HepG2 (cell line): ENCODE measurements around the gene CD300LG. TPM values are rescaled to one million over a fixed set of nuclear protein-coding genes. Genes with fewer than 3 reads are reported as not detected.

Source experiments
- ATAC-seq: fragments of 200-7000 bp; cut with Tn5 transposase; 3 replicates; pipeline ENCODE4 v1.9.1; 2020; ENCODE audit warnings: mild to moderate bottlenecking, moderate library complexity
- BruUV-seq: library from RNA; stranded (reverse); fragments of 400-500 nt; replicated peaks from 2 replicates; lab custom pipeline; 2021; lab: Mats Ljungman, UMichigan
- CTCF ChIA-PET: fragments of 300-600 bp; formaldehyde crosslinking; extraction: SDS; loops from one replicate; lab custom pipeline; 2021; ENCODE audit warnings: low total read pairs, inconsistent platforms, low intra/inter-chr PET ratio; lab: Yijun Ruan, JAX
- POLR2A ChIA-PET: fragments of 350-600 bp; sonication (Branson Sonifier 250); formaldehyde crosslinking; loops from one replicate; lab custom pipeline; 2020; ENCODE audit warnings: antibody characterized with exemption, inconsistent platforms; lab: Yijun Ruan, JAX
- DNase-seq: peaks from one replicate; pipeline ENCODE4 v3.0.0-alpha.2; 2015; ENCODE audit warnings: low spot score
- FAIRE-seq: peaks from 3 replicates; lab custom pipeline; 2011; peaks lifted over from hg19 to GRCh38; lab: Jason Lieb, UNC
- H2AFZ ChIP-seq: one replicate; pipeline ENCODE4 v1.6.1; 2011; ENCODE audit warnings: low read length, inconsistent platforms
- H3K27ac ChIP-seq: fragments of 300-600 bp; 3 replicates; pipeline ENCODE4 v1.8.0; 2011; ENCODE audit warnings: mixed run types, mild to moderate bottlenecking, mixed read lengths, low read length, inconsistent platforms; ENCODE audit not compliant: insufficient read depth; ENCODE audit errors: extremely low read length
- H3K27me3 ChIP-seq, 2 experiments: fragments of 200-600 bp in 1 of 2; 2 replicates in 1 of 2; 3 replicates in 1 of 2; pipeline versions ENCODE4 v1.6.0 to v1.8.0; 2011; ENCODE audit warnings: low read length in 2 of 2, mild to moderate bottlenecking in 2 of 2, moderate library complexity in 2 of 2, inconsistent platforms in 1 of 2; ENCODE audit not compliant: insufficient read depth in 2 of 2, control insufficient read depth in 1 of 2
- H3K36me3 ChIP-seq, 2 experiments: fragments of 200-600 bp in 1 of 2; replicated peaks in 1 of 2; 2 replicates in 1 of 2; 3 replicates in 1 of 2; pipeline versions ENCODE4 v1.5.1 to v1.8.0; 2011; ENCODE audit warnings: low read length in 2 of 2, inconsistent platforms in 1 of 2; ENCODE audit not compliant: insufficient read depth in 2 of 2, control insufficient read depth in 1 of 2
- H3K4me1 ChIP-seq: 2 replicates; pipeline ENCODE4 v1.5.1; 2012; ENCODE audit warnings: low read length, inconsistent platforms; ENCODE audit not compliant: insufficient read depth
- H3K4me2 ChIP-seq: 2 replicates; pipeline ENCODE4 v1.6.0; 2011; ENCODE audit warnings: low read depth, low read length, inconsistent platforms
- H3K4me3 ChIP-seq, 3 experiments: fragments of 200-600 bp in 1 of 3; sonication (generic), shearing (Covaris generic) in 1 of 3; replicated peaks in 1 of 3; 2 replicates each; pipeline ENCODE4 v1.5.1; 2011 to 2016; ENCODE audit warnings: low read length in 3 of 3, inconsistent platforms in 2 of 3, low read depth in 2 of 3, mild to moderate bottlenecking in 2 of 3, control low read depth in 1 of 3, mixed read lengths in 1 of 3; ENCODE audit not compliant: insufficient read depth in 1 of 3
- H3K79me2 ChIP-seq: one replicate; pipeline ENCODE4 v1.6.1; 2011; ENCODE audit warnings: low read length, inconsistent platforms; ENCODE audit not compliant: insufficient read depth
- H3K9ac ChIP-seq: 2 replicates; pipeline ENCODE4 v1.6.0; 2011; ENCODE audit warnings: mild to moderate bottlenecking, low read depth, low read length, inconsistent platforms; ENCODE audit not compliant: insufficient read depth
- H3K9me3 ChIP-seq: 2 replicates; pipeline ENCODE4 v1.5.1; 2012; ENCODE audit warnings: mild to moderate bottlenecking, low read length
- H4K20me1 ChIP-seq: 2 replicates; pipeline ENCODE4 v1.6.0; 2011; ENCODE audit warnings: inconsistent platforms, mild to moderate bottlenecking, low read length, moderate library complexity; ENCODE audit not compliant: insufficient read depth
- EZH2 ChIP-seq: conservative IDR thresholded peaks from 2 replicates; pipeline ENCODE4 v1.6.1; 2012; ENCODE audit warnings: mild to moderate bottlenecking, low read depth, low read length, moderate library complexity
- FOXC1 ChIP-seq: sonication (generic); formaldehyde crosslinking; IDR thresholded peaks from 2 replicates; pipeline ENCODE4 v1.8.0; 2022; ENCODE audit warnings: mild to moderate bottlenecking, missing genetic modification reagents, borderline replicate concordance
- ISX ChIP-seq: sonication (generic); formaldehyde crosslinking; conservative IDR thresholded peaks from 2 replicates; pipeline ENCODE4 v1.5.0; 2020; ENCODE audit warnings: missing genetic modification reagents
- KLF12 ChIP-seq: sonication (generic); formaldehyde crosslinking; IDR thresholded peaks from 2 replicates; pipeline ENCODE4 v1.4.0; 2020; ENCODE audit warnings: missing genetic modification reagents, borderline replicate concordance
- SKI ChIP-seq: fragments of 450-650 bp; IDR thresholded peaks from one replicate; pipeline ENCODE4 v1.6.1; 2018; ENCODE audit warnings: mild to moderate bottlenecking; ENCODE audit not compliant: partially characterized antibody
- SMARCC2 ChIP-seq: fragments of 450-650 bp; IDR thresholded peaks from 2 replicates; pipeline ENCODE4 v1.6.1; 2017; ENCODE audit warnings: antibody characterized with exemption, mild to moderate bottlenecking
- ZFP82 ChIP-seq: sonication (generic); formaldehyde crosslinking; IDR thresholded peaks from 2 replicates; pipeline ENCODE4 v1.5.1; 2020; ENCODE audit warnings: mild to moderate bottlenecking, missing genetic modification reagents, borderline replicate concordance
- ZNF207 ChIP-seq: fragments of 450-650 bp; IDR thresholded peaks from 2 replicates; pipeline ENCODE4 v1.6.1; 2016; ENCODE audit warnings: antibody characterized with exemption, borderline replicate concordance
- ZNF256 ChIP-seq: sonication (generic); formaldehyde crosslinking; conservative IDR thresholded peaks from 2 replicates; pipeline ENCODE4 v1.4.0; 2020; ENCODE audit warnings: missing genetic modification reagents
- ZNF652 ChIP-seq: IDR thresholded peaks from 2 replicates; pipeline ENCODE4 v1.6.1; 2016; ENCODE audit warnings: low read depth, borderline replicate concordance
- ZNF720 ChIP-seq: sonication (generic); formaldehyde crosslinking; IDR thresholded peaks from 2 replicates; pipeline ENCODE4 v1.4.0; 2020; ENCODE audit warnings: missing genetic modification reagents
- WGBS: methylation state at CpG from one replicate; pipeline ENCODE4 v1.1.6; 2017; ENCODE audit warnings: low lambda C conversion rate; 5-methylcytosine and 5-hydroxymethylcytosine counted together
- in situ Hi-C: cut with HindIII; loops from 2 replicates; pipeline ENCODE4 v1.10.0; 2017; ENCODE audit warnings: low pct_unique_long_range_greater_than_20kb; ENCODE audit not compliant: extremely low pct_ligation_motif_present
- intact Hi-C: fragments of 100-400 bp; cut with micrococcal nuclease; formaldehyde crosslinking; loops from one replicate; pipeline ENCODE4 v1.10.0; 2022; ENCODE audit not compliant: unreplicated experiment
- polyA plus RNA-seq, 8 experiments: library from polyadenylated mRNA; depleted of rRNA in 3 of 8; stranded (reverse) in 7 of 8; unstranded in 1 of 8; fragments of >200 nt; fragmentation: Illumina TruSeq in 4 of 8; extraction: Trizol in 4 of 8; gene quantifications; 2 replicates each; pipeline versions ENCODE4 v1.2.1 to v1.2.3, GENCODE V29; 2011 to 2016; ENCODE audit warnings: low read depth in 4 of 8, missing spikeins in 1 of 8, mixed read lengths in 1 of 8; ENCODE audit not compliant: insufficient read depth in 1 of 8
- total RNA-seq, 5 experiments: library from RNA; depleted of rRNA; stranded (reverse); fragments of >200 nt; fragmentation: Illumina TruSeq; extraction: Trizol; gene quantifications; 2 replicates each; pipeline ENCODE4 v1.2.3, GENCODE V29; 2016; ENCODE audit warnings: low read depth in 1 of 5
- TF ChIP-seq, protein P1 (sequence below): sonication (generic); formaldehyde crosslinking; IDR thresholded peaks from 2 replicates; pipeline ENCODE4 v1.4.0; 2020; ENCODE audit warnings: mild to moderate bottlenecking, missing genetic modification reagents

CD300LG gene
- total and polyA plus RNA-seq, 2 of the 13 experiments (the other 11 are each of a cell fraction or from before 2014, with no cell fraction given): not detected

GRCh38 chr17:43907998-43908721 is 61.2 kb downstream of the CD300LG start:
- no peaks in the 10 kb centered on the region for H3K79me2 ChIP-seq
- 0 out of 2 replicates have a peak, but pooled peaks have one; percentile 42 for TF ChIP-seq ZFP82 (CRISPR knock-in tag)
- TF ChIP-seq ZNF652 (CRISPR knock-in tag): peak; percentile 91
- peak; percentile 84; the same call in 1 of the 2 replicates for TF ChIP-seq EZH2
- no peak for TF ChIP-seq FOXC1
- peaks cover 18 to 87% of the 10 kb centered on the region in 2 experiments for H3K27me3 ChIP-seq
- no peak overlapping the region for H3K27ac ChIP-seq
- FAIRE-seq (no peak), DNase-seq (no peak), ATAC-seq (no peak)
- peaks cover 2% of the 10 kb centered on the region; the same call in 1 of the 2 replicates for H4K20me1 ChIP-seq
- no peak overlapping the region for H3K9ac ChIP-seq
- no TSS peak for BruUV-seq
- no peak overlapping the region for H2AFZ ChIP-seq
- ChIA-PET CTCF (no interaction called here), POLR2A (no interaction called here)
- no peaks in the 10 kb centered on the region for H3K9me3 ChIP-seq
- no peaks in the 10 kb centered on the region for H3K36me3 ChIP-seq
- intact Hi-C loops (no loop called here), in situ Hi-C loops (no loop called here)
- peaks cover 29% of the 10 kb centered on the region for H3K4me1 ChIP-seq
- H3K4me2 ChIP-seq: peak overlapping the region; percentile 63; the same call in 1 of the 2 replicates
- 25% methylated on average over 26 of the region's 26 CpGs for WGBS
- H3K4me3 ChIP-seq: no peak overlapping the region; a peak in 1 of 6 replicates

GRCh38 chr17:43909537-43910231 is 62.7 kb downstream of the CD300LG start:
- CTCF ChIA-PET: interaction anchor here (0.8 kb wide), 1 partner anchor 85 kb away, joined by 4 read pairs; no protein-coding TSS in a partner anchor
- 14% methylated on average over 7 of the region's 7 CpGs for WGBS
- Histone ChIP-seq H2AFZ (no peak overlapping the region), H3K4me2 (no peak overlapping the region), H3K4me1 (peaks cover 29% of the 10 kb centered on the region), H3K9me3 (no peaks in the 10 kb centered on the region), H3K27me3 (peaks cover 14 to 85% of the 10 kb centered on the region in 2 experiments), H3K27ac (no peak overlapping the region), H4K20me1 (no peaks in the 10 kb centered on the region), H3K9ac (no peak overlapping the region), H3K4me3 (no peak overlapping the region), H3K79me2 (no peaks in the 10 kb centered on the region), H3K36me3 (no peaks in the 10 kb centered on the region)
- DNase-seq (no peak), FAIRE-seq (no peak), ATAC-seq (no peak)
- intact Hi-C loops: no loop called here
- in situ Hi-C loops: no loop called here
- TF ChIP-seq SKI (no peak), ZNF256 (CRISPR knock-in tag) (no peak), ZNF720 (CRISPR knock-in tag) (no peak), KLF12 (CRISPR knock-in tag) (no peak), ISX (CRISPR knock-in tag) (no peak), ZNF207 (no peak), SMARCC2 (no peak)
- TF ChIP-seq, protein P1, sequence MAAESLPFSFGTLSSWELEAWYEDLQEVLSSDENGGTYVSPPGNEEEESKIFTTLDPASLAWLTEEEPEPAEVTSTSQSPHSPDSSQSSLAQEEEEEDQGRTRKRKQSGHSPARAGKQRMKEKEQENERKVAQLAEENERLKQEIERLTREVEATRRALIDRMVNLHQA (CRISPR knock-in tag): no peak
- no TSS peak for BruUV-seq
- POLR2A ChIA-PET: interaction anchor here (0.9 kb wide), 1 partner anchor 259 kb away, joined by 3 read pairs; no protein-coding TSS in a partner anchor
